DND-41 (cell line): ENCODE measurements around the gene RNASEH2A.

Source experiments
- ATAC-seq: fragments of 200-7000 bp; cut with Tn5 transposase; 3 replicates; pipeline ENCODE4 v1.9.1; 2021; ENCODE audit warnings: low read depth; ENCODE audit not compliant: insufficient read depth
- DNase-seq: peaks from one replicate; pipeline ENCODE4 v3.0.0-alpha.2; 2020
- H2AFZ ChIP-seq: 2 replicates; pipeline ENCODE4 v1.6.0; 2012; ENCODE audit warnings: low read depth, low read length
- H3K27ac ChIP-seq: 2 replicates; pipeline ENCODE4 v1.5.1; 2012; ENCODE audit warnings: low read length, inconsistent platforms
- H3K27me3 ChIP-seq: fragments of 200-600 bp; sonication (generic); 2 replicates; pipeline ENCODE4 v1.6.0; 2012; ENCODE audit warnings: low read length, mild to moderate bottlenecking, inconsistent platforms; ENCODE audit not compliant: insufficient read depth, poor library complexity
- H3K36me3 ChIP-seq: 2 replicates; pipeline ENCODE4 v1.5.1; 2012; ENCODE audit warnings: low read length, inconsistent platforms; ENCODE audit not compliant: insufficient read depth
- H3K4me1 ChIP-seq: 2 replicates; pipeline ENCODE4 v1.5.1; 2012; ENCODE audit warnings: mild to moderate bottlenecking, low read length; ENCODE audit not compliant: insufficient read depth
- H3K4me2 ChIP-seq: 2 replicates; pipeline ENCODE4 v1.6.0; 2012; ENCODE audit warnings: mild to moderate bottlenecking, moderate library complexity, low read length, inconsistent platforms; ENCODE audit not compliant: insufficient read depth
- H3K4me3 ChIP-seq, 2 experiments: fragments of 200-600 bp in 1 of 2; shearing (Covaris generic) in 1 of 2; 2 replicates each; pipeline ENCODE4 v1.5.1; 2012 to 2016; ENCODE audit warnings: inconsistent platforms in 2 of 2, low read length in 2 of 2, mild to moderate bottlenecking in 2 of 2, low read depth in 1 of 2, moderate library complexity in 1 of 2
- H3K79me2 ChIP-seq: 2 replicates; pipeline ENCODE4 v1.6.0; 2012; ENCODE audit warnings: low read length, inconsistent platforms; ENCODE audit not compliant: insufficient read depth
- H3K9ac ChIP-seq: 2 replicates; pipeline ENCODE4 v1.6.0; 2012; ENCODE audit warnings: low read depth, mild to moderate bottlenecking, inconsistent platforms, low read length, moderate library complexity
- H3K9me3 ChIP-seq: 2 replicates; pipeline ENCODE4 v1.5.1; 2012; ENCODE audit warnings: low read length, moderate library complexity, mild to moderate bottlenecking, inconsistent platforms; ENCODE audit not compliant: insufficient read depth, severe bottlenecking
- H4K20me1 ChIP-seq: 2 replicates; pipeline ENCODE4 v1.6.0; 2012; ENCODE audit warnings: low read length; ENCODE audit not compliant: insufficient read depth
- EZH2 ChIP-seq: IDR thresholded peaks from 3 replicates; pipeline ENCODE4 v1.6.1; 2012; ENCODE audit warnings: borderline replicate concordance, low read depth, mild to moderate bottlenecking, moderate library complexity, low read length, inconsistent platforms; ENCODE audit not compliant: severe bottlenecking
- TF ChIP-seq, protein P1 (sequence below): IDR thresholded peaks from 2 replicates; pipeline ENCODE4 v1.5.1; 2012; ENCODE audit warnings: borderline replicate concordance, low read length, moderate library complexity, mild to moderate bottlenecking; ENCODE audit not compliant: poor library complexity, severe bottlenecking; ENCODE audit errors: extremely low read depth

The RNASEH2A gene

DNA sequence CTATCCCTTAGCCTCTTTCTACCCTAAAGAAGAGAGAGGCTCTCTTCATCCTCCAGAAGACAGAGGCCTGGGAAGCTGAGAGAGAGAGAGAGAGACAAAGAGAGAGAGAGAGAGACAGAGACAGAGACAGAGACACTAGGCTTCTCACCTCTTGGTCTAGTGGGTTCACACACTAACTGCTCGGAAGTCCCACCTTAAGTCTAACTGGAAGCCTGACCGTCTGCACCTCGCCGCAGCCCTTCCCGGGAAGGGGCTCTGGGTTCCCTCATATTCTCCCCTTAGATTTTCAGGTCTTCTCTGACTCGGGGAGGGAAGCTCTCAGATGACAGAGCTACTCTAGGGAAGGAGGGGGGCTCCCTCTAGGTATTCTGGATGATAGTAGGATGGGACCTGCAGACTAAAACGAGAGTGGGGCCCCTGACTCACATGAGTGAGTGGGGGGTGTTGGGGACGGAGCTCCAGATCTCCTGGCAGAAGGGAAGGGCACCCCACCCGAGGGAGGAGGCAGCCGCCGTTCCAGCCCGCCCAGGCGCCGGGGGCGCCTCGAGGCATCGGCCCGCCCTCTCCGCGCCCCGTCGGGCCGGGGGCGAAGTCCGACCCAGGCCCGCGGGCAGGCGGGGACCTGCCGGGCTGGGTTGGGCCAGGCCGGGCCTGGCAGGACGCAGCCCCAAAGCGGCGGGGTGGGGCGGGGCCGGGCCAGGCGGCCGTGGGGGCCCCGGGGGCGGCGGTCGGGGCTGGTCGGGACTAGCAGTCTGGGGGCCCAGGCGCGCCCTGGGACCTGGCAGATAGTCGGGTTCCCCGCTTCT lies 17.1 kb upstream of the RNASEH2A start:
- Histone ChIP-seq H4K20me1 (no peaks in the 10 kb centered on the region; the same call in 1 of the 2 replicates), H2AFZ (no peak overlapping the region), H3K27me3 (no peaks in the 10 kb centered on the region), H3K27ac (no peak overlapping the region), H3K9me3 (no peaks in the 10 kb centered on the region), H3K4me1 (peaks cover 50% of the 10 kb centered on the region), H3K36me3 (no peaks in the 10 kb centered on the region; the same call in 1 of the 2 replicates), H3K9ac (peak overlapping the region; percentile 79; the same call in 1 of the 2 replicates), H3K4me2 (peak overlapping the region; percentile 78), H3K79me2 (peaks cover 23% of the 10 kb centered on the region), H3K4me3 (no peak overlapping the region)
- no peak for TF ChIP-seq EZH2
- TF ChIP-seq, protein P1, sequence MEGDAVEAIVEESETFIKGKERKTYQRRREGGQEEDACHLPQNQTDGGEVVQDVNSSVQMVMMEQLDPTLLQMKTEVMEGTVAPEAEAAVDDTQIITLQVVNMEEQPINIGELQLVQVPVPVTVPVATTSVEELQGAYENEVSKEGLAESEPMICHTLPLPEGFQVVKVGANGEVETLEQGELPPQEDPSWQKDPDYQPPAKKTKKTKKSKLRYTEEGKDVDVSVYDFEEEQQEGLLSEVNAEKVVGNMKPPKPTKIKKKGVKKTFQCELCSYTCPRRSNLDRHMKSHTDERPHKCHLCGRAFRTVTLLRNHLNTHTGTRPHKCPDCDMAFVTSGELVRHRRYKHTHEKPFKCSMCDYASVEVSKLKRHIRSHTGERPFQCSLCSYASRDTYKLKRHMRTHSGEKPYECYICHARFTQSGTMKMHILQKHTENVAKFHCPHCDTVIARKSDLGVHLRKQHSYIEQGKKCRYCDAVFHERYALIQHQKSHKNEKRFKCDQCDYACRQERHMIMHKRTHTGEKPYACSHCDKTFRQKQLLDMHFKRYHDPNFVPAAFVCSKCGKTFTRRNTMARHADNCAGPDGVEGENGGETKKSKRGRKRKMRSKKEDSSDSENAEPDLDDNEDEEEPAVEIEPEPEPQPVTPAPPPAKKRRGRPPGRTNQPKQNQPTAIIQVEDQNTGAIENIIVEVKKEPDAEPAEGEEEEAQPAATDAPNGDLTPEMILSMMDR, result no peak
- DNase-seq (no peak), ATAC-seq (no peak)

DNA sequence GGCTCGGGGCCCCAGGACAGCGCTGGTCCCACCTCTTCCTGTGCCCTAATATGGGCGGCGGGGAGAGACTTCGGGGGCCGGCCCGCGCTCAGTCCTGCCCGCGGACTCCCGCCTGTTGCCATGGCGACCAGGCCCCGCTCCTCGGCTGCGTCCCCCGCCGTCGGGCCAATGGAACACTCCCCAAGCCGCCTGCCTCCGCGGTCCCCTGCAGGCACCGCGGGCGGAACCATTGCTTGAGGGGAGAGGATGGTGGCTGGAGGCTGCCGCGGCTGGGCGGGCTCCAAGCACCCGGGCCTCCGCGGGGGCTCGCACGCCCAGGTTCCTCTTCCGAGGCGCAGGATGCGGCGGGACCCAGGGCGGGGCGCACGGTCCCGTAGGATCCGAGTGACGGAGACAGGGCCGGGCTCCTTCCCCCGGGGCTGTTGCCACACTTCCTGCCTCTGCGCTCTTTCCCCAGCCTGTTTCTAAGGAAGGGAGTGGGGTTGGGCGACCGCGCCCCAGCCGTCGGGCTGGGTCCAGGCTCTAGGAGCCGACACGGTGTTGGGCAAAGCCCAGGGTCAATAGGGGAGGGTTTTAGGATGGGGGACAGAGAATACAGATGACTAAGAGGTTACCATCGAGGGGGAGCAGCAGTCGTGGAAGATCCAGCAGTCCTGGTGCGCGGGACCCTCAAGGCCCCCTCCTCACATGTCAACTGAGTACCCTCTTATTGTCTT lies 16.3 kb upstream of the RNASEH2A start:
- Histone ChIP-seq H2AFZ (peak overlapping the region; percentile 66), H3K4me1 (peaks cover 53% of the 10 kb centered on the region)
- TF ChIP-seq, protein P1, result no peak
- TF ChIP-seq EZH2, result no peak

DNA sequence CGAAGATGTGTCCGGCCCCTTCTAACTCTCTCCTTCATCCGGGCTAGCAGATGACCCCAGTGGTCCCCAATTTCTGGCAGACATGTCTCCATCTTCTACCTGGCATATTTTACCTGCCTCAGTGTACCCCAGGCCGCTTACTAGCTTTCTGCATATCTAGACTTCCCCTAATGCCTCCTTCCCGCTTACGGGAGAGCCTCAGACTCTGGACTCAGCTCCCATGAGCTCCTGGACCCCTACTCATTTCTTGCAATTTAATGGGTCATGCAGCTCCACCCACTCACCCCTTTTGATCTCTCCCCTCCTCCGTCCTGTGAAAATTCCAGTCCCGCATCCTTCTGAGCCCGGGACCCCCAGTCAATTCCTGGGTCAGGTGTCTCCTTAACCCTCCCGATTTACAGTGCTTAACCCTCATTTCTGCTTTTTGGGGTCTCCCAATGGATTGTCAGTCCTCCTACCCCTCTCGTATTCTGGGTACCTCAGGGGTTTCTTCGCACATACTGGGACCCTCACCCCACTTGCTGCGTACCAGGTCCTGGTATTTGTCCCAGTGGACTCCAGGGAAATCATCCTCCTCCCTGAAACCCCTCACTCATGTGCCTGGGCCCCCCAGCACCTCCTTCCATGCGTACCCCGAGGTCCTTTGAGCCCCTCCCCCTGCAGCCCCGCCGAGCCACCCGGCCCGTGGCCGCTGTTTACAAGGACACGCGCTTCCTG lies 15.6 kb upstream of the RNASEH2A start:
- no peaks in the 10 kb centered on the region; the same call in 1 of the 2 replicates for H4K20me1 ChIP-seq
- peaks cover 23% of the 10 kb centered on the region for H3K79me2 ChIP-seq
- H3K4me1 ChIP-seq, result peaks cover 47% of the 10 kb centered on the region
- H3K9me3 ChIP-seq, result no peaks in the 10 kb centered on the region
- TF ChIP-seq EZH2, result no peak
- TF ChIP-seq, protein P1, result no peak
- no peak for ATAC-seq
- peak overlapping the region; percentile 11 to 69; a peak in 3 of 4 replicates for H3K4me3 ChIP-seq
- H3K27me3 ChIP-seq, result no peaks in the 10 kb centered on the region
- no peaks in the 10 kb centered on the region; the same call in 1 of the 2 replicates for H3K36me3 ChIP-seq
- H2AFZ ChIP-seq, result peak overlapping the region; percentile 66
- peak overlapping the region; percentile 38 for H3K27ac ChIP-seq
- H3K4me2 ChIP-seq, result peak overlapping the region; percentile 78
- no peak for DNase-seq
- peak overlapping the region; percentile 79 for H3K9ac ChIP-seq

More for the DNA sequence above, 16.3 kb upstream of the RNASEH2A start:
- DNase-seq, result peak; percentile 75
- peak; percentile 31 for ATAC-seq
- no peaks in the 10 kb centered on the region; the same call in 1 of the 2 replicates for H4K20me1 ChIP-seq
- H3K4me2 ChIP-seq, result peak overlapping the region; percentile 78
- no peaks in the 10 kb centered on the region for H3K27me3 ChIP-seq
- H3K9me3 ChIP-seq, result no peaks in the 10 kb centered on the region
- peak overlapping the region; percentile 38; the same call in 1 of the 2 replicates for H3K27ac ChIP-seq
- no peaks in the 10 kb centered on the region; the same call in 1 of the 2 replicates for H3K36me3 ChIP-seq
- H3K4me3 ChIP-seq, result peak overlapping the region in 1 of 2 experiments; percentile 69; a peak in 2 of 4 replicates
- peaks cover 23% of the 10 kb centered on the region for H3K79me2 ChIP-seq
- H3K9ac ChIP-seq, result peak overlapping the region; percentile 79
